GM13977 (cell line): ENCODE results near the gene SRBD1.

Experiments used
- DNase-seq: peaks from one replicate; pipeline ENCODE4 v3.0.0; 2012; ENCODE audit warnings: low spot score
- CTCF ChIP-seq: IDR thresholded peaks from 2 replicates; pipeline ENCODE4 v1.5.1; 2012; ENCODE audit warnings: mild to moderate bottlenecking, control low read depth; ENCODE audit not compliant: insufficient read depth; ENCODE audit errors: extremely low read depth, missing control alignments
- in situ Hi-C: fragments of 300-500 bp; cut with MboI; formaldehyde crosslinking; loops from one replicate; pipeline ENCODE4 v1.12.0; 2022; ENCODE audit warnings: low sequenced_read_pairs, low pct_unique_long_range_greater_than_20kb, mixed read lengths, inconsistent platforms; ENCODE audit not compliant: unreplicated experiment

SRBD1 gene

GRCh38 chr2:45602624-45603023 is 8.4 kb downstream of the SRBD1 start:
- in situ Hi-C loops, result no loop called here
- TF ChIP-seq CTCF, result no peak
- no peak for DNase-seq

- in situ Hi-C loops, result no loop called here
- TF ChIP-seq CTCF, result no peak
- no peak for DNase-seq
These were observed 12.5 kb downstream of the SRBD1 start for GRCh38 chr2:45598545-45598944.

GRCh38 chr2:45596761-45597160 is 14.3 kb downstream of the SRBD1 start:
- in situ Hi-C loops, result no loop called here

GRCh38 chr2:45595721-45596435 is 15.2 kb downstream of the SRBD1 start:
- in situ Hi-C loops, result no loop called here
- no peak for TF ChIP-seq CTCF
- no peak for DNase-seq

More at GRCh38 chr2:45596761-45597160, 14.3 kb downstream of the SRBD1 start:
- no peak for TF ChIP-seq CTCF
- DNase-seq, result no peak

- no peak for TF ChIP-seq CTCF
- in situ Hi-C loops, result no loop called here
- no peak for DNase-seq
These were observed 20.0 kb downstream of the SRBD1 start for GRCh38 chr2:45591073-45591472.

GRCh38 chr2:45588158-45588829 is 22.8 kb downstream of the SRBD1 start:
- no peak for DNase-seq
- in situ Hi-C loops, result no loop called here
- no peak for TF ChIP-seq CTCF
